ENCODE measurements around the gene MYT1. TPM values are rescaled to one million over a fixed set of nuclear protein-coding genes. Genes with fewer than 3 reads are reported as not detected.

The MYT1 gene
- total RNA-seq, 1 experiment from 2014 or later, result not detected

DNA sequence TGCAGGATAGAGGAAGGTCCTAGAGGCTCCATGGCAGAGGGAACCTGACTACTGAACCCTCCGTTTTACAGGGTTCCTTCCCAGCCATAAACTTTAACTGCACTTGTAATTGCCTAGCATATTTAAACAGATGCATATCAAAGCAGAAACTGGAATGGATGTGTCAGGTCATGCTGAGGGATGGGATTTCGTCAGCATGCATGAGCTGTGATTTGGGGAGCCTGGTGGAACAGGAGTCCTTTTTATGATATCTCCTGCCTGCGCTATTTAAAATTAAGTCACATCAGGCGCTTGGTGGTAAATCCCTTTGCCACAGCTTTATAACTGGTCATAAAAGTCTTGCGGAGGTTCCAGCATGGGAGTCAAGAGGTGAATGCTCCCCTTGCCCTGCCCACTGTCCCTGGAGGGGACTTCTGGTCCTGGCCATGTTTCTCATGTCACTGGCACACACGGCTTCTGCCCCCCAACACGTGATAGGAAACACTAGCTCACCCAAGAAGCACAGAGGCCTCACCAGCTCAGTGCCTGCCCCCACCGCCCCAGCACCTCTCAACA, 65.3 kb downstream of the MYT1 start:
- Histone ChIP-seq H3K4me2 (no peak overlapping the region), H3K36me3 (ENCODE audit: low read depth) (no peaks in the 10 kb centered on the region), H3K9me3 (ENCODE audit: insufficient read depth, low read depth) (no peaks in the 10 kb centered on the region), H2AFZ (no peak overlapping the region), H3F3A (ENCODE audit: insufficient read depth, low read depth) (0 out of 2 replicates have a peak, but pooled peaks cover 4% of the 10 kb centered on the region), H3K27ac (no peak overlapping the region), H3K4me1 (replicated peaks; ENCODE audit: insufficient read depth) (no peaks in the 10 kb centered on the region), H3K9me2 (ENCODE audit: insufficient read depth) (no peaks in the 10 kb centered on the region), H3K4me3 (no peak overlapping the region), H4K20me1 (ENCODE audit: insufficient read depth) (no peaks in the 10 kb centered on the region), H3K79me2 (ENCODE audit: low read depth) (no peaks in the 10 kb centered on the region), H3K27me3 (ENCODE audit: insufficient read depth, low read depth) (peaks cover 74% of the 10 kb centered on the region)
- BruUV-seq (replicated peaks), result no TSS peak
- intact Hi-C loops (cut with micrococcal nuclease; ENCODE audit: unreplicated experiment), result no loop called here
- no peak for DNase-seq
- TF ChIP-seq, protein P1, sequence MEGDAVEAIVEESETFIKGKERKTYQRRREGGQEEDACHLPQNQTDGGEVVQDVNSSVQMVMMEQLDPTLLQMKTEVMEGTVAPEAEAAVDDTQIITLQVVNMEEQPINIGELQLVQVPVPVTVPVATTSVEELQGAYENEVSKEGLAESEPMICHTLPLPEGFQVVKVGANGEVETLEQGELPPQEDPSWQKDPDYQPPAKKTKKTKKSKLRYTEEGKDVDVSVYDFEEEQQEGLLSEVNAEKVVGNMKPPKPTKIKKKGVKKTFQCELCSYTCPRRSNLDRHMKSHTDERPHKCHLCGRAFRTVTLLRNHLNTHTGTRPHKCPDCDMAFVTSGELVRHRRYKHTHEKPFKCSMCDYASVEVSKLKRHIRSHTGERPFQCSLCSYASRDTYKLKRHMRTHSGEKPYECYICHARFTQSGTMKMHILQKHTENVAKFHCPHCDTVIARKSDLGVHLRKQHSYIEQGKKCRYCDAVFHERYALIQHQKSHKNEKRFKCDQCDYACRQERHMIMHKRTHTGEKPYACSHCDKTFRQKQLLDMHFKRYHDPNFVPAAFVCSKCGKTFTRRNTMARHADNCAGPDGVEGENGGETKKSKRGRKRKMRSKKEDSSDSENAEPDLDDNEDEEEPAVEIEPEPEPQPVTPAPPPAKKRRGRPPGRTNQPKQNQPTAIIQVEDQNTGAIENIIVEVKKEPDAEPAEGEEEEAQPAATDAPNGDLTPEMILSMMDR (conservative IDR thresholded peaks at IDR 0.05), result no peak
- TF ChIP-seq EZH2 (IDR thresholded peaks at IDR 0.05; ENCODE audit: low read depth), result no peak
- CTCF ChIA-PET, result no interaction called here
- POLR2A ChIA-PET (ENCODE audit: unreplicated experiment), result no interaction called here

DNA sequence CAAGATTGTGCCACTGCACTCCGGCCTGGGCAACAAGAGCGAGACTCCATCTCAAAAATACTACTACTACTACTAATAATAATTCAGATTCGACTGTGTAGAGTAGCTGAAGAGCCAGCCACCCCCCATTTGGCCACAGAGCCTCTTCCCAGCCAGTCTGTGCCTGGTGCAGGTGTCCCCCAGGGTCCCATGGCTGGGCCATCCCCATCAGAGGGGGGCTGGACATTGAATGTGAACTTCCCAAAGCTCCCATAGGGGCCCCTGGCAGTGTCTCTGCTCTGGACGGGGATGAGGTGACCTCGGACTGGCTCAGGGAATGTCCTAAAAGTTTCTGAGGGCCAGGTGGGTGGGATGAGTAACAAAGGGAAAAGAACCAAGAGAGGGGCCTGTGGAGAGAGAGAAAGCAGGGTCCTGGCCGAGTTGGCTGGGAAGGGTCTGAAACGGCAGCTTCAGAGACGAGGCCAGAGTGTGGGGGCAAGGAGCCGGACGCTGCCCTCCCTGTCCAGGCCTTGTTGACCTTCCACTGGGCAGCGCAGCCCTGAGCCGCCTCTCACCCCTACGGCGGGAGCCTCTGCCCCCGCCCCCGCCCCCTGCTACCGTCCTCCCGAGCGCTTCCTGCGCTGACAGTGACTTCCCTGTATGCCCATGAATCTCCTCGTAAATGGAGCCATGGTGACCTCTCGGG, 66.4 kb downstream of the MYT1 start:
- ChIA-PET POLR2A (ENCODE audit: unreplicated experiment) (no interaction called here), CTCF (no interaction called here)
- H3K9me2 ChIP-seq (ENCODE audit: insufficient read depth), result no peaks in the 10 kb centered on the region
- H3K4me1 ChIP-seq (replicated peaks; ENCODE audit: insufficient read depth), result no peaks in the 10 kb centered on the region
- BruUV-seq (replicated peaks), result no TSS peak
- DNase-seq, result no peak
- 0 out of 2 replicates have a peak, but pooled peaks cover 4% of the 10 kb centered on the region for H3F3A ChIP-seq (ENCODE audit: insufficient read depth, low read depth)
- H3K4me3 ChIP-seq, result no peak overlapping the region
- no peak overlapping the region for H3K4me2 ChIP-seq
- H3K27ac ChIP-seq, result no peak overlapping the region
- H2AFZ ChIP-seq, result no peak overlapping the region
- intact Hi-C loops (cut with micrococcal nuclease; ENCODE audit: unreplicated experiment), result no loop called here
- no peak for TF ChIP-seq EZH2 (IDR thresholded peaks at IDR 0.05; ENCODE audit: low read depth)
- TF ChIP-seq, protein P1 (conservative IDR thresholded peaks at IDR 0.05), result no peak
- no peaks in the 10 kb centered on the region for H3K79me2 ChIP-seq (ENCODE audit: low read depth)
- H3K36me3 ChIP-seq (ENCODE audit: low read depth), result no peaks in the 10 kb centered on the region
- no peaks in the 10 kb centered on the region for H4K20me1 ChIP-seq (ENCODE audit: insufficient read depth)
- peaks cover 66% of the 10 kb centered on the region for H3K27me3 ChIP-seq (ENCODE audit: insufficient read depth, low read depth)
- no peaks in the 10 kb centered on the region for H3K9me3 ChIP-seq (ENCODE audit: insufficient read depth, low read depth)

DNA sequence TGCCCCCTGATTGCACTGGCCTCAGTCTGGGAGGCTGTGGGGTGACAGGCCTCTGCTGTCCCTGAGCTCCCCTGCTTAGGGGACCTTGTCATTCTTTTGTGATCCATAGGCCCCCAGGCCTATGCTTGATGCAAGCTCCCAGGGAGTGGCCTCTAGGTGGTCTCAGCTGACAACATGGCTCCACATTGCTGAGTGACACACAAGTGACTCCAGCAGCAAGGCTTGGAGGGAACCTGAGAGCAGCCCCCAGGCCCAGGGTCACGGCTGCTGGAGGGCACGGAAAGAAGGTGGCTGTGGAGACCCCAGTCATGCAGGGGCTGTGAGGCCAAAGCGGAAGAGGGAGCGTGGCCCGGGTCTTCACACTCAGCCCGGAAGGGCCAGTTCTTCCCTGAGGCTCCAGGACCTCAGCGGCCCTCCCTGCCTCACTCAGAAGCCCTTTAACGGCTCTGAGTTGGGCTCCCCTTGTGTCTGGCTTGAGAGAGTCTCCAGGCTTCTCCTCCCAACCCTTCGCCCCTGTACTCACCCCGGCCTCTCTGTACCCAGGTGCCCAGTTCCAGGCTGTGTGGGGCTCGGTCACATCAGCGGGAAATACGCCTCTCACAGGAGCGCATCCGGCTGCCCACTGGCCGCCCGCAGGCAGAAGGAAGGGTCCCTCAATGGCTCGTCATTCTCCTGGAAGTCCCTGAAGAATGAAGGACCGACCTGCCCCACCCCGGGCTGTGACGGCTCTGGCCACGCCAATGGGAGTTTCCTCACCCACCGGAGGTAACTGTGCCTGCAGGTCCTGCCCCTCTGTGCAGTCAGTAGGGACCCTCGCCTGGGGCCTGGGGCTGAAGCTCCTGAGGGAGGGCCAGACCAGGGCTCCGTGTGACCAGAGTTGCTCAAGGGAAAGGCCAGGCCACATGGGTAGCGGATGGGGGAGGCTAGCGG, 67.6 kb downstream of the MYT1 start:
- H3K27me3 ChIP-seq (ENCODE audit: insufficient read depth, low read depth), result peaks cover 59% of the 10 kb centered on the region
- no peaks in the 10 kb centered on the region for H3K4me1 ChIP-seq (replicated peaks; ENCODE audit: insufficient read depth)
- ChIA-PET CTCF (no interaction called here), POLR2A (ENCODE audit: unreplicated experiment) (no interaction called here)
- no peaks in the 10 kb centered on the region for H3K9me3 ChIP-seq (ENCODE audit: insufficient read depth, low read depth)
- TF ChIP-seq EZH2 (IDR thresholded peaks at IDR 0.05; ENCODE audit: low read depth), result no peak
- TF ChIP-seq, protein P1 (conservative IDR thresholded peaks at IDR 0.05), result no peak
- DNase-seq, result no peak
- H3K4me2 ChIP-seq, result no peak overlapping the region
- BruUV-seq (replicated peaks), result no TSS peak
- no peak overlapping the region for H3K4me3 ChIP-seq
- no peaks in the 10 kb centered on the region for H4K20me1 ChIP-seq (ENCODE audit: insufficient read depth)
- intact Hi-C loops (cut with micrococcal nuclease; ENCODE audit: unreplicated experiment), result no loop called here
- H3K27ac ChIP-seq, result no peak overlapping the region
- H2AFZ ChIP-seq, result no peak overlapping the region
- no peaks in the 10 kb centered on the region for H3K36me3 ChIP-seq (ENCODE audit: low read depth)
- H3K9me2 ChIP-seq (ENCODE audit: insufficient read depth), result no peaks in the 10 kb centered on the region
- 0 out of 2 replicates have a peak, but pooled peaks cover 4% of the 10 kb centered on the region for H3F3A ChIP-seq (ENCODE audit: insufficient read depth, low read depth)
- H3K79me2 ChIP-seq (ENCODE audit: low read depth), result no peaks in the 10 kb centered on the region

Measured in PC-9 (cell line).